ENCODE results near the gene IFNA2. TPM values are rescaled to one million over a fixed set of nuclear protein-coding genes. Genes with fewer than 3 reads are reported as not detected.

The IFNA2 gene
- total and polyA plus RNA-seq, 2 of the 4 experiments (the other 2 are of a cell fraction): not detected

GRCh38 chr9:21395778-21396717 is 10.8 kb upstream of the IFNA2 start (continued):
- TF ChIP-seq RCOR1 (IDR thresholded peaks at IDR 0.05; ENCODE audit: insufficient replicate concordance, low read length): no peak
- TF ChIP-seq MAFK (IDR thresholded peaks at IDR 0.05; ENCODE audit: low read depth, low read length): no peak

GRCh38 chr9:21392270-21392669 is 7.1 kb upstream of the IFNA2 start:
- H4K5ac ChIP-seq (ENCODE audit: low read depth, low read length): no peak overlapping the region
- no peak overlapping the region for H3K4me3 ChIP-seq (ENCODE audit: insufficient read depth, low read depth, low read length)
- no peak overlapping the region for H3K4ac ChIP-seq (ENCODE audit: low read depth, low read length)
- no TSS peak for BruUV-seq (replicated peaks)
- 83% methylated on average over 1 of the region's 6 CpGs; no CpG with 5 or more reads in 1 of the 2 experiments for WGBS, 2 experiments (ENCODE audit: extremely low coverage in 2 of 2, insufficient read length in 1 of 2)
- DNase-seq (no peak), ATAC-seq (ENCODE audit: low read depth) (no peak; the same call in 1 of the 2 replicates)
- no peak overlapping the region for H3K23ac ChIP-seq (ENCODE audit: low read depth, low read length)
- no peak overlapping the region for H4K8ac ChIP-seq (ENCODE audit: low read depth in 2 of 2, low read length in 2 of 2)
- ChIA-PET CTCF (no interaction called here), POLR2A (ENCODE audit: unreplicated experiment) (no interaction called here)
- H3K4me1 ChIP-seq (ENCODE audit: control insufficient read depth, insufficient read depth, low read length): no peaks in the 10 kb centered on the region
- no peak overlapping the region for H4K91ac ChIP-seq (ENCODE audit: insufficient read depth, low read depth, low read length)
- H3K27me3 ChIP-seq (ENCODE audit: control insufficient read depth, insufficient read depth, low read length): peaks cover 36% of the 10 kb centered on the region
- H2BK120ac ChIP-seq (ENCODE audit: low read depth, low read length): no peak overlapping the region
- no peak overlapping the region for H2BK15ac ChIP-seq (ENCODE audit: low read depth, low read length)
- in situ Hi-C loops (cut with MboI; ENCODE audit: low sequenced_read_pairs) (no loop called here), intact Hi-C loops (cut with micrococcal nuclease) (no loop called here), dilution Hi-C loops (cut with HindIII; ENCODE audit: low sequenced_read_pairs, unreplicated experiment) (no loop called here)
- no peak overlapping the region for H3K9ac ChIP-seq (ENCODE audit: low read depth, low read length)
- H3K27ac ChIP-seq (ENCODE audit: insufficient read depth, low read length): no peak overlapping the region
- no peak overlapping the region for H2AK5ac ChIP-seq (ENCODE audit: low read depth, low read length)
- no peaks in the 10 kb centered on the region for H3K9me3 ChIP-seq (ENCODE audit: control insufficient read depth, insufficient read depth, low read length)
- H2BK20ac ChIP-seq (ENCODE audit: low read depth, low read length): no peak overlapping the region
- no peak overlapping the region for H3K56ac ChIP-seq (ENCODE audit: extremely low read depth, insufficient read depth, low read length)
- no peak overlapping the region for H3K14ac ChIP-seq (replicated peaks; ENCODE audit: low read depth, low read length)
- H3K36me3 ChIP-seq (ENCODE audit: control insufficient read depth, insufficient read depth, low read length): no peaks in the 10 kb centered on the region
- no peaks in the 10 kb centered on the region for H3K79me1 ChIP-seq (ENCODE audit: low read depth in 1 of 2, low read length in 2 of 2)
- no peak overlapping the region for H2BK5ac ChIP-seq (ENCODE audit: low read depth, low read length, poor library complexity, severe bottlenecking)
- H2AK9ac ChIP-seq (replicated peaks; ENCODE audit: low read depth, low read length, poor library complexity): no peak overlapping the region
- H3K18ac ChIP-seq (ENCODE audit: low read depth, low read length): no peak overlapping the region
- H3K9me1 ChIP-seq (ENCODE audit: insufficient read depth, low read length): no peaks in the 10 kb centered on the region; the same call in 1 of the 2 replicates
- H3K4me2 ChIP-seq (ENCODE audit: low read depth, low read length): no peak overlapping the region
- no peaks in the 10 kb centered on the region for H4K20me1 ChIP-seq (ENCODE audit: insufficient read depth, low read length)
- H2AFZ ChIP-seq (replicated peaks; ENCODE audit: low read length, poor library complexity): no peak overlapping the region
- TF ChIP-seq USF2 (IDR thresholded peaks at IDR 0.05; ENCODE audit: low read depth, low read length): no peak
- TF ChIP-seq SMC3 (IDR thresholded peaks at IDR 0.05; ENCODE audit: low read depth, low read length): no peak
- no peak for TF ChIP-seq NFE2L2 (IDR thresholded peaks at IDR 0.05; ENCODE audit: low read depth, low read length)
- no peak for TF ChIP-seq CHD1 (IDR thresholded peaks at IDR 0.05; ENCODE audit: low read depth, low read length)
- no peak for TF ChIP-seq RAD21 (IDR thresholded peaks at IDR 0.05; ENCODE audit: low read length)
- no peak for TF ChIP-seq POLR2A (IDR thresholded peaks at IDR 0.05; ENCODE audit: low read depth, low read length)
- TF ChIP-seq CEBPB (IDR thresholded peaks at IDR 0.05; ENCODE audit: low read depth, low read length): no peak
- no peak for TF ChIP-seq FOS (IDR thresholded peaks at IDR 0.05; ENCODE audit: low read depth, low read length)
- no peak for TF ChIP-seq RFX5 (IDR thresholded peaks at IDR 0.05; ENCODE audit: low read depth, low read length)
- TF ChIP-seq RCOR1 (IDR thresholded peaks at IDR 0.05; ENCODE audit: insufficient replicate concordance, low read length): no peak
- no peak for TF ChIP-seq CTCF (conservative IDR thresholded peaks at IDR 0.05; ENCODE audit: low read depth, low read length)
- no peak for TF ChIP-seq ELK1 (IDR thresholded peaks at IDR 0.05; ENCODE audit: borderline replicate concordance, low read depth, low read length)
